ENCODE results near the gene ZNF765.

DNA sequence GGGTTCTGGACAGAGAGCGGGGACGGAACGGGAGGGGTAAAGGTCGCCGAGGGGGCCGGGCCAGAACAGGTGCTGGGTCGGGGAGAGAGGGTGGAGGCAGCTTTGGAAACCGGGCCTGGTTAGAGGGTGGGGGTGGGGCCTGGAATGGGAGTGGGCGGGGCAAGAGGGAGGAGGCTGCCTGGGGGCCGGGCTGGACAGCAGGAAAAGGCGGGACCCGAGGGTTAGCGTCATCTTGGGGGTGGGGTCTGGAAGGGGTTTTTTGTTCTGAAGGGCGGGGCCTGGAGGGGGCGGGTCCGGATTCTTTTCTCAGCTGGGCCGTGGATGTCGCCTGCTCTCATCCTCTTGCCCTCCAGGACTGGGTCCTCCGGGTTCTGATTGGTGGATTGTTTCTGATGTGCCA, 68.3 kb downstream of the ZNF765 start:
- TF ChIP-seq EZH2phosphoT487 (IDR thresholded peaks at IDR 0.05; ENCODE audit: low read depth, severe bottlenecking, unreplicated experiment), result no peak
- TF ChIP-seq, protein P1, sequence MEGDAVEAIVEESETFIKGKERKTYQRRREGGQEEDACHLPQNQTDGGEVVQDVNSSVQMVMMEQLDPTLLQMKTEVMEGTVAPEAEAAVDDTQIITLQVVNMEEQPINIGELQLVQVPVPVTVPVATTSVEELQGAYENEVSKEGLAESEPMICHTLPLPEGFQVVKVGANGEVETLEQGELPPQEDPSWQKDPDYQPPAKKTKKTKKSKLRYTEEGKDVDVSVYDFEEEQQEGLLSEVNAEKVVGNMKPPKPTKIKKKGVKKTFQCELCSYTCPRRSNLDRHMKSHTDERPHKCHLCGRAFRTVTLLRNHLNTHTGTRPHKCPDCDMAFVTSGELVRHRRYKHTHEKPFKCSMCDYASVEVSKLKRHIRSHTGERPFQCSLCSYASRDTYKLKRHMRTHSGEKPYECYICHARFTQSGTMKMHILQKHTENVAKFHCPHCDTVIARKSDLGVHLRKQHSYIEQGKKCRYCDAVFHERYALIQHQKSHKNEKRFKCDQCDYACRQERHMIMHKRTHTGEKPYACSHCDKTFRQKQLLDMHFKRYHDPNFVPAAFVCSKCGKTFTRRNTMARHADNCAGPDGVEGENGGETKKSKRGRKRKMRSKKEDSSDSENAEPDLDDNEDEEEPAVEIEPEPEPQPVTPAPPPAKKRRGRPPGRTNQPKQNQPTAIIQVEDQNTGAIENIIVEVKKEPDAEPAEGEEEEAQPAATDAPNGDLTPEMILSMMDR (IDR thresholded peaks at IDR 0.05; ENCODE audit: poor library complexity), result no peak
